GM20000 (cell line): ENCODE results near the gene PRODH2.

Source experiments
- DNase-seq: peaks from one replicate; pipeline ENCODE4 v3.0.0; 2012; ENCODE audit warnings: low spot score
- CTCF ChIP-seq: IDR thresholded peaks from 2 replicates; pipeline ENCODE4 v1.5.1; 2012; ENCODE audit warnings: mild to moderate bottlenecking, control low read depth; ENCODE audit errors: extremely low read depth, missing control alignments

The PRODH2 gene

DNA sequence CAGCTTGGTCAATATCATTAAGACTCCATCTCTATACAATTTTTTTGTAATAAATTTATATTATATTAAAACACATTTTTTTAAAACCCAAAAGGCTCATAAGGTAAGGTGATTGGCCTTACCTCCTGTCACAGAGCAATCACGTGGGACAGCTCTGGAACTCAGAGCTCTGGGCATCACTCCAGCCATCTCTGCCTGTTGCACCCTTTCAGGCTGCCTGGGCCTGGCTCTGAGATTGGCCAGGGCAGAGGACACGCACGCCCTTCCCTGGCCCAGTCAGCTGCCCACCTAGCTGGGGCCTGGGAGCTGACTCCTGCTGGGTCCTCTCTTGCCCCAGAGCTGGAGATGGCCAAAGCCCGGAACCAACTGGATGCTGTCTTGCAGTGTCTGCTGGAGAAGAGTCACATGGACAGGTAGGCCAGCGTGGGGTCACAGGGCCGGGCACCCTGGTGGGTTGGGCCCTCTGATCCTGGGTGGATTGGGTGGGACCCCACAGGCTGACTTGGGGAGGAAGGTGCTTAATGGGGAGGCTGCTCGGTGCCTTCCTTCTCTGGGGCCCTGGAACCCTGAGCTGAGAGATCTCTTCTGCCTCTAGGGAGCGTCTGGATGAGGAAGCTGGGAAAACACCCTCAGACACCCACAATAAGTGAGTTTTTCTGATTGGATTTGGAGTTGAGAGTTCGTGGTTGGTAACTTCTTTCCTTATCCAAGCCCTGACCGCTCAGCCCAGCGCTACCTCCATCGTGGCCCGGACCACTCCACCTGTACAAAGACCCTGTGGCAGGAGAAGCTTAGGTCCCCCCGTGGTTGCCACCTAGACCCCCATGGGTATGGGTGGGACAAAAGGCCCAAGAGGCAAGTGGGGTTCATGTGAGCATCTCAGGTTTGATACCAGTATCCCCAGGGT lies 60.6 kb downstream of the PRODH2 start:
- no peak for TF ChIP-seq CTCF

GRCh38 chr19:35750167-35750566 lies 62.5 kb downstream of the PRODH2 start:
- DNase-seq = no peak
- TF ChIP-seq CTCF = no peak

More for the DNA sequence above, 60.6 kb downstream of the PRODH2 start:
- DNase-seq = no peak
